ENCODE measurements around the gene CREB3. TPM values are rescaled to one million over a fixed set of nuclear protein-coding genes. Genes with fewer than 3 reads are reported as not detected.

The CREB3 gene
- total RNA-seq, 1 experiment from 2014 or later: 21.1 TPM

DNA sequence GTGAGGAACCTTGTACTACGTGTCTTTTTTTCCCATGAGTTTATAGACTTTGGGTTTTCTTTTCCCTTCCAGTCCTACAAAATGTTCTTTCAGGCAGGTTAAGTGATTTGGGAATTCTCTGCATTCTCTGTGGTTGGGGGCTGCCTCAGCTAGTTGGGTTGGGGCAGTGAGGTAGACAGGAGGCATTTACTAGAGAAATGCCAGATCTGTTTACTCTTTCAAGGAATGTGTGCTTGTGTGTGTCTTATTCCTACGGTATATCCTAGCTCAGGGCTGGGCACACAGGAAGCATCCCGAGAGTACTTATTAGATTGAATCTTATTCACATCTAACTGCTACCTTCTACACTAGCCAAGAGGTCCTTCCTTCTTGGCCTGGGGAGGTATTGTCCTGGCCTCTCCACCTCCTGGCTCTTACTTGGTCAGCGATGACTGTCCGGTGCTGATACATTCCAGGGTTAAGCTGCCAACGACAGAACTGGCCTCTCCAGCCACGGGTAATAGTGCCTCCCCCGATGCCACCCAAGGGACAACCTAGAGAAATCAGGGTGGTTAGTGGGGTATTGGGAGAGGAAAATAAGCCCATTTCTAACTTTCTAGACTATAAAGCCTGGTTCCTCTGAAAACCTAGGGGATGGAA lies 11.5 kb downstream of the CREB3 start:
- Histone ChIP-seq H3K27me3 (no peaks in the 10 kb centered on the region), H3K4me3 (no peak overlapping the region), H3K27ac (no peak overlapping the region), H3K36me3 (peaks cover 42% of the 10 kb centered on the region), H3K4me1 (peaks cover 9% of the 10 kb centered on the region; the same call in 1 of the 2 replicates), H3K9me3 (replicated peaks) (no peaks in the 10 kb centered on the region)
- no peak for DNase-seq

- no peak for DNase-seq
- Histone ChIP-seq H3K4me3 (no peak overlapping the region), H3K9me3 (replicated peaks) (no peaks in the 10 kb centered on the region), H3K36me3 (peaks cover 26% of the 10 kb centered on the region), H3K27ac (no peak overlapping the region), H3K4me1 (peaks cover 11% of the 10 kb centered on the region; the same call in 1 of the 2 replicates), H3K27me3 (no peaks in the 10 kb centered on the region)
These were observed 13.1 kb downstream of the CREB3 start for GRCh38 chr9:35745569-35745968.

DNA sequence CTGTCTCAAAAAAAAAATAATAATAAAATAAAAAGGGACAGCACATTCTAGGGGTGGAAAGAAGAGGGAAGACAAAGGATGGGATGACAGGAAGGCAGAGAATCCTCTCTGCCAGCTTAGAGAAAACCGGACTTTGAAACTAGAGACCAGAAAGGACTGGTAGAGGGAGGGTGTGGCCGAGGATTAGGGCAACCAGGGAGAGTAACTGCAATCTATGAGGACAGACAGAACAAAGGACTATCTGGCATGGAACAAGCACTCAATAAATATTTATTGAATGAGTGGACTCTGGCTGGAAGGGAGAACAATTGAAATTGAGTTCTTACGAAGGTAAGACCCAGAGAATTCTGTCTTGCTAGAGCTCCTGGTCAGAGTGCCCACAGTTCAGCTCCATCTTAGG lies 14.1 kb downstream of the CREB3 start:
- DNase-seq: no peak
- Histone ChIP-seq H3K4me1 (peaks cover 11% of the 10 kb centered on the region; the same call in 1 of the 2 replicates), H3K27ac (no peak overlapping the region), H3K36me3 (peaks cover 28% of the 10 kb centered on the region), H3K9me3 (replicated peaks) (no peaks in the 10 kb centered on the region), H3K4me3 (peak overlapping the region; percentile 71), H3K27me3 (no peaks in the 10 kb centered on the region)

- H3K4me3 ChIP-seq: peak overlapping the region; percentile 71
- H3K9me3 ChIP-seq (replicated peaks): no peaks in the 10 kb centered on the region
- no peaks in the 10 kb centered on the region for H3K27me3 ChIP-seq
- no peak for DNase-seq
- peaks cover 11% of the 10 kb centered on the region; the same call in 1 of the 2 replicates for H3K4me1 ChIP-seq
- peak overlapping the region; percentile 29; the same call in 1 of the 2 replicates for H3K27ac ChIP-seq
- peaks cover 21% of the 10 kb centered on the region for H3K36me3 ChIP-seq
These were observed 15.9 kb downstream of the CREB3 start for GRCh38 chr9:35748242-35748857.

- H3K9me3 ChIP-seq (replicated peaks): no peaks in the 10 kb centered on the region
- peaks cover 11% of the 10 kb centered on the region; the same call in 1 of the 2 replicates for H3K4me1 ChIP-seq
- H3K27me3 ChIP-seq: no peaks in the 10 kb centered on the region
- peak within 1 kb of the TSS; percentile 71 for H3K4me3 ChIP-seq
- peak within 1 kb of the TSS; percentile 29; the same call in 1 of the 2 replicates for H3K27ac ChIP-seq
- peak; percentile 74 to 75 for DNase-seq
- peaks cover 17% of the 10 kb centered on the region for H3K36me3 ChIP-seq
These were observed 16.5 kb downstream of the CREB3 start, which contains the start of the genes GBA2 and RGP1 for GRCh38 chr9:35748858-35749514. GBA2 (minus strand) TSS chr9:35749228; CDS start chr9:35748704, 524 bp downstream. RGP1 (plus strand) TSS chr9:35749287; CDS start chr9:35749756, 469 bp downstream.

- Histone ChIP-seq H3K4me3 (peak overlapping the region; percentile 71), H3K4me1 (peaks cover 11% of the 10 kb centered on the region; the same call in 1 of the 2 replicates), H3K27me3 (no peaks in the 10 kb centered on the region), H3K36me3 (peaks cover 11% of the 10 kb centered on the region), H3K9me3 (replicated peaks) (no peaks in the 10 kb centered on the region), H3K27ac (peak overlapping the region; percentile 29; the same call in 1 of the 2 replicates)
- DNase-seq: no peak
These were observed 17.2 kb downstream of the CREB3 start for GRCh38 chr9:35749515-35750255.

GRCh38 chr9:35750256-35750531 lies 17.7 kb downstream of the CREB3 start:
- Histone ChIP-seq H3K4me3 (no peak overlapping the region), H3K9me3 (replicated peaks) (no peaks in the 10 kb centered on the region), H3K27ac (no peak overlapping the region), H3K27me3 (no peaks in the 10 kb centered on the region), H3K36me3 (peaks cover 11% of the 10 kb centered on the region), H3K4me1 (peaks cover 11% of the 10 kb centered on the region; the same call in 1 of the 2 replicates)
- DNase-seq: no peak

DNA sequence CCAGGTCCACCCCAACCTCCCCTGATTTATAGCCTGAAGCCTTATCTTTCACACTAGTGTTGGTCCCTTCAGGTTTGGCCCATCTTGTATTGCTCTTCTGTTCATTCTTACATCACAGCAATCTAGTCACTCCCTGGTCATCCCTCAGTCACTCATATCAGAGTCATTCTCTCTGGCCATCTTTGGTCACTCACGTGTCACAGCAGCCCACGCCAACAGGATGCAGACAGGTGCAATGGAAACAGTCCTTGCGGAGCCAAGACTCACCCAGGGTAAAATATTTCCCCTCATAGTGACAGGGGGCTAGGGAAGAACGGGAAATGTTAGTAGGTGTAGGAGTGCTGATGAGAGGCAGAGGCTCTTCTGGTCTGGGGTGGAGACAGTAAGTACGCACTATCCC lies 21.0 kb downstream of the CREB3 start:
- Histone ChIP-seq H3K4me3 (no peak overlapping the region), H3K4me1 (0 out of 2 replicates have a peak, but pooled peaks cover 2% of the 10 kb centered on the region), H3K27ac (no peak overlapping the region), H3K36me3 (peaks cover 11% of the 10 kb centered on the region; the same call in 1 of the 2 replicates), H3K9me3 (replicated peaks) (no peaks in the 10 kb centered on the region), H3K27me3 (no peaks in the 10 kb centered on the region)
- no peak for DNase-seq

DNA sequence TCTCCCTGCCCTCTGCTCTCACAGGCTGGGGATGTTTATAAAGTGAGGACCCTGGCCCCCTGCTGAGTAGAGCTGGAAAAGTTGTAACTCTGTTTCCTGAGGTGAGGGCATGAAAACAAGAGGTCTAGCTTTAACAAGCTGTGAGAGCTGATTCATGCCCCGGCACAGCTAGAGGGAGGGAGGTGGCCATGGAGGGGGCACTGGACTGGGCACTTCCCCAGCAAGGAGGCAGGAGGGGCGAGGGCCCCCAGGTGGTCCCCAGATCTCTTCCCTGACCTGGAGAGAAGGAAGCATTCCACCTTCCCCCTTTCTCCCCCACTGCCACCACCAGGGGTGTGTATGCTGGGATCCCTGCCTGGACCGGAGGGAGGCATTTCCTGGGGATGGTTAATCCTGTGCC lies 21.8 kb downstream of the CREB3 start, which contains the start of gene MSMP:
Gene MSMP (minus strand): TSS at position 13 of the 400 bp plus-strand sequence. CDS start 147 bp downstream, outside the sequence.
- H3K36me3 ChIP-seq: peaks cover 11% of the 10 kb centered on the region; the same call in 1 of the 2 replicates

DNA sequence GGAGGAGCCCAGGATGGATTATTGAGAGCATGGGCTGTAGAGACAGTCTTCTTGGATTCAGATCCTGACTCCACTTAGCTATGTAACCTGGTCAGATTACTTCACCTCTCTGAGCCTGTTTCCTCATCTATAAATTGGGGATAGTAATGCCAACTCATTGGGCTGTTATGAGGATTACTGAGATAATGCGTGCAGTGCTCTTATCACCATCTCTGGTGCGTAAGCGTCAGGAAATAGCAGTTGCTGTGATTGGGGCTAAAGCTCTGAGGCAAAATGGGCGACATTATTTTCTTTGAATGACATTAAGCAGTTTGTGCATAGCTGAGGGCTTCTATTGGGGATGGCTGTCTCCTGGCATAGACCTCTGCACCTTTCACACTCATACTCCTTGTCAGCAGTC lies 22.6 kb downstream of the CREB3 start:
- H3K27me3 ChIP-seq: no peaks in the 10 kb centered on the region
- H3K4me3 ChIP-seq: no peak overlapping the region
- no peaks in the 10 kb centered on the region for H3K9me3 ChIP-seq (replicated peaks)
- H3K4me1 ChIP-seq: no peaks in the 10 kb centered on the region
- H3K27ac ChIP-seq: no peak overlapping the region
- H3K36me3 ChIP-seq: peaks cover 11% of the 10 kb centered on the region; the same call in 1 of the 2 replicates
- no peak for DNase-seq

More for the DNA sequence above, 21.8 kb downstream of the CREB3 start, which contains the start of gene MSMP:
- Histone ChIP-seq H3K9me3 (replicated peaks) (no peaks in the 10 kb centered on the region), H3K4me1 (0 out of 2 replicates have a peak, but pooled peaks cover 2% of the 10 kb centered on the region), H3K27me3 (no peaks in the 10 kb centered on the region), H3K27ac (no peak within 1 kb of the TSS), H3K4me3 (no peak within 1 kb of the TSS)
- no peak for DNase-seq

DNA sequence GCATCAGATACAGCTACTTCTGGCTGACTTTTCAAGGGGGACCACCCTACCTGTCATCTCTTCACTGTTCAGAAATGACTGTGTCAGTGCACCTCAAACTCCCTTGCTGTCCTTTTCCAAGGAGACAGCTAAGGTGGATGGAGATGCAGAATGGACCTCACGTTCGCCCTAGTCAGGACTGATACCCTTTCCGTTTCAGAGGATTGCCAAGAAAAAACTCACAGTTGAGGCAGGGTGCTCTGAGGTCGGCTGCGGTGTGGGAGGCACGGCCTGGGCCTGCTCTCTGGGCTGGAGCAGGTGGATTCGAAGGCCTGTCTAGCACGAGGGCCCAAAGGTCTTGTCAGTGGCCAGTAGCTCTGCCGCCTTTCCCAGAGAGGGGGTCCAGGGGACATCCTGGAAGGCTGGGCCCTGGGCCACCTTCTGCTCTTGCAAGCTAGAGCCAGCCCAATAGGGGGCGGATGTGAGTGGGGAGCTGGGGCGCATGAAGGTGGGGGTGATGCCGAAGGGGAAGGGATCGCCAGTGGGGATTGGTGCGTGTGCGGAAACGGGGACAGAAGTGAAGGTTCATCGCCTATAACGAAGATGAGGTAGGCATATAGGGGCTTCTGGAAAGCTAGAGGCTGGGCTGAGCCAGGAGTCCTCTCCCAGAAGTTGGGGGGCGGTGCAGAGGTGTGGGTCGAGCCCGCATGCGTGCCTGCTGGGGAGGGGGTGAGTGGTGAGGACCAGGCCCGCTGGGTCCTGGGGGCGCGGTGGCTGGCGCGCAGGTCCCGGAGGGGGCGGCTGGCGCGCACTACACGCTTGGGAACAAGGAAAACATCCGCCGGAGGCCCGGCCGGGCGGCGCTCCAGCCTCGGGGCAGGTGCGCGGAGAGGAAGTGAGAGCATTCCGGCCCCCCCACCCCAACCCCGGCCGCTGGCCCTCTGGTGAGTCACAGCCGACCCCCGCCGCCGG lies 24.1 kb downstream of the CREB3 start:
- no peaks in the 10 kb centered on the region for H3K27me3 ChIP-seq
- H3K36me3 ChIP-seq: peaks cover 5% of the 10 kb centered on the region; the same call in 1 of the 2 replicates
- H3K9me3 ChIP-seq (replicated peaks): no peaks in the 10 kb centered on the region
- DNase-seq: peak; percentile 72 to 75
- peak overlapping the region; percentile 61 for H3K4me3 ChIP-seq
- no peaks in the 10 kb centered on the region for H3K4me1 ChIP-seq
- peak overlapping the region; percentile 75 for H3K27ac ChIP-seq

GRCh38 chr9:35757226-35757891 lies 24.9 kb downstream of the CREB3 start:
- Histone ChIP-seq H3K9me3 (replicated peaks) (no peaks in the 10 kb centered on the region), H3K27ac (peak overlapping the region; percentile 75), H3K27me3 (no peaks in the 10 kb centered on the region), H3K4me1 (no peaks in the 10 kb centered on the region), H3K4me3 (peak overlapping the region; percentile 61), H3K36me3 (peaks cover 2% of the 10 kb centered on the region; the same call in 1 of the 2 replicates)
- peak; percentile 80 to 87 for DNase-seq

DNA sequence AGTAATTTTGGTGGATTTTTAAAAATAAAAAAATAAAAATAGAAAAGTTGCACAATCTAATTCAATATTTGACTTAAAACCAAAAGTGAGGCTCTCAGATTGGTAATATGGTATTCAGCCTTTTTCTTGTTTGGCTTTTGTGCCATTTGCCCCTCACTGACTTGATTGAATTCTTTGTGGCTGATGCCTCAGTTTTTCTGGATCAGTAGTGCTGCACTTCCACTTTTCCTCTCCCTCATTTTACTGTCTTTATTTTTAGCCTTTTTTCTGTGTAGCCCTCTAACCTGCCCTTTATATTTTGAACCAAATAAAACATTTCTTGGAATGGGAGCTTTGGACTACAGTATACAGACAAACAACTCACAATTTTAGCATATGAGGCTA lies 25.4 kb downstream of the CREB3 start:
- Histone ChIP-seq H3K9me3 (replicated peaks) (no peaks in the 10 kb centered on the region), H3K27ac (peak overlapping the region; percentile 75)

More for the DNA sequence above, 25.4 kb downstream of the CREB3 start:
- no peaks in the 10 kb centered on the region for H3K27me3 ChIP-seq
- DNase-seq: no peak
- H3K4me3 ChIP-seq: peak overlapping the region; percentile 61
- H3K4me1 ChIP-seq: no peaks in the 10 kb centered on the region
- H3K36me3 ChIP-seq: no peaks in the 10 kb centered on the region; the same call in 1 of the 2 replicates

Data from SJCRH30 (cell line).